CD1c-positive myeloid dendritic cell (primary cell): ENCODE data around the gene MED23.

ENCODE experiments used
- DNase-seq: peaks from one replicate; pipeline ENCODE4 v3.0.0-alpha.2; 2016; ENCODE audit errors: extremely low spot score

The MED23 gene

DNA sequence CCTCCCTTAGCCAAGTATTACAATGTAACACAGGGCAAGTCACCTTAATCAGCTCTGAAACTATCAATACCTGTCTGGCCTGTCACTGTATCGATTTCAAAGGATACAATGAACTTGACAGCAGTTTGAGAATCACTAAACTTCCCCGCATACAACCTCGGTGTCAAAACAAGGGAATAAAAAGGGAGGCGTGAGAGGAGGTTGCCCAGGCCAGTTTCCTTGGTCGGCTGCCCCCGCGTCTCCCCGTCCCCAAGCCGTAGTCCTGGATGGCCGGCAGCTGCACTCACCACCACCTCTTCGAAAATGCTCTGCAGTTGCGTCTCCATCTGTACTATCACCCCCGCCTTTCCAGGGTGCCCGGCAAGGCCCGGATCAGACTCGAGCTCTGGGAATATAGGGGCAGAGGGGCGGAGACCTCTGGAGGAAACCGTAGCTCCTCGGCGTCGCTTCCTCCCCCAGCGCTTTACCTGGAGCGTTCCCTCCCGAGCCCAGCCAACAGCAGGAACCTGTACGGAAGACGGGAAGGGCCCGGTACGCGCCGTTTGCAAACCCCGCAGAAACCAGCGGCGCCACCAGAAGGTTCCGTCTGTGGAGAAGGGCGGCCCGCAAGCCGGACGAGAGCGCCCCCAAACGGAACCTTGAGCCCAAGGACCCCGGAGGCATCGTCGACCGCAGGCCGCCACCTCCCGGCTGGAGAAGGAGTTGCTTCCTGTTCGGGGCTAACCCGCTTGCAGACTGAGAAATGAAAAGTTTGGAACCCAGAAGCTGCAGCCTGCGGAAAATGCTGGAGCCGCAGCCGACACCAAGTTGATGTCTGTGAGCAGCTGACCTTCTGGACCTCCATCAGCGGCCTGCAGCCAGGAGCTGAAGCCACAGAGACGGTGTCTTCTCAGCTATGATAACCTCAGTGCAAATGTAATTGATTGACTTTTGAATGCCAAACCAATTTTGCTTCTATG is at the start of gene MED23:
TSS of gene MED23 (minus strand) at position 519 of the 959 bp plus-strand sequence. CDS start at position 326, 193 bp downstream.
- DNase-seq: peak; percentile 97

DNA sequence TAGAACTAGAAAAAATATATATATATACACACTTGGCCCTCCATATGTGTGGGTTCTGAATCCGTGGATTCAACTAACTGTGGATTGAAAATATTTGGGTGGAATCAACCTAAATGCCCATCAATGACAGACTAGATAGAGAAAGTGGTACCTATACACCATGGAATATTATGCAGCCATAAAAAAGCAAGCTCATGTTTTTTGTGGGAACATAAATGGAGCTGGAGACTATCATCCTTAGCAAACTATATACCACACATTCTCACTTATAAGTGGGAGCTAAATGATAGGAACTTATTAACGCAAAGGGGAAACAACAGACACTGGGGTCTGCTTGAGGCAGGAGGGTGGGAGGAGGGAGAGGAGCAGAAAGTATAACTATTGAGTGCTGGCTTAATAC is 45.1 kb upstream of the MED23 start:
- no peak for DNase-seq

DNA sequence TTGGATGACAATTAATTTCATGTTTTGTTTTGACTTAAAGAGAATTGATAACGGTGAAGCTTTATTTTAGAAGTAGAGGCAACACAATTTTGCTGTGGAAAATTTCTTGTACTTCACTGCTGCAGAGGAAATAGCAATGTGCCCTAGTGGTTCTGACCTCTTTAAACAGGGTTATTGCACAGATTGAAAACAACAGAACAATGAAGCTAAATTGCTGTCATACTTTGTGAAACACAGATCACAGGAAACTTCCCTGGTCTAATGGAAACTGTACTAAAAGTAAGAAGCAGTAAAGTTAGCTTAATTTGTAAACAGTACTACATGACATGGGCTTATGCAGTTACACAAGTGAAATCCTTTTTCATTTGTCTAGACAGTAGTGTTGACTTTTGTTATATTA is 41.8 kb upstream of the MED23 start:
- no peak for DNase-seq

DNA sequence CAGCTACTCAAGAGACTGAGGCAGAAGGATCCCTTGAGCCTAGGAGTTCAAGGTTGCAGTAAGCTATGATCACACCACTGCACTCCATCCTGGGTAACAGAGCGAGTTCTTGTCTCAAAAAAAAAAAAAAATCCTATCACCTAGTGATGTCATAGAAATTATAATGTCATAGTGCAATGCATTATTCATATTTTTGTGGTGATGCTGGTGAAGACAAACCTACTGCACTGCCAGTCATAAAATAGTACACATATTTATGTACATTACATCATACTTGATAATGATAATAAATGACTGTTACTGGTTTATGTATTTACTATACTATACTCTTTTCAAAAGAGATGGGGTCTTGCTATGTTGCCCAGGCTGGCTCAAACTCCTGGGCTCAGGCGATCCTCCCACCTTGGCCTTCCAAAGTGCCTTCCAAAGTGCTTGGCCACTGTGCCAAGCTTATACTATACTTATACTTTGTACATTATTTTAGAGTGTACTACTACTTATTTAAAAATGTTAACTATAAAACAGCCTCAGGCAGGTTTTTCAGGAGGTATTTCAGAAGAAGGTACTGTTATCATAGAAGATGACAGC is 35.6 kb upstream of the MED23 start:
- no peak for DNase-seq

DNA sequence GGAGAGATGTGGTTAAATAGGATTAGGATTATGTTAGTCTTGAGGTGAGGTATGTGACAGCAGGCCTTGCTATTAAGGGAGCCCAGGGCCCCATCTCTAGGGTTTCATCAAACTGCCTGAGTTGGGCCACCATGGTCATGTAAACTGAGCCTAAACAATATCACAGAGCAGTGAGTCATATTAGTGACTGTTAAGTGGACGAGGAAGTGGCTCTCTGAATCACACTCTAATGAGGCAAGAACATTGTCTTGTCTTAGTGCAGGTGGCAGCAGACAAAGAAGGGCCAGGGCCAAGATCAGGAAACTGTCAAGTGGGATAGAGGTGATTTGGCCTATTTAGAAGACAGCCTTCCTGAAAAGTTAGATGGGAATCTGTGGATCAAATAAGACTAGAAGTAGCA is 32.2 kb upstream of the MED23 start:
- DNase-seq: no peak

- no peak for DNase-seq
Observed at GRCh38 chr6:131658287-131658686, 30.2 kb upstream of the MED23 start.

GRCh38 chr6:131657630-131658111 is 29.6 kb upstream of the MED23 start:
- DNase-seq: no peak

GRCh38 chr6:131657222-131657621 is 29.2 kb upstream of the MED23 start:
- no peak for DNase-seq

GRCh38 chr6:131656667-131657066 is 28.6 kb upstream of the MED23 start:
- DNase-seq: no peak

- no peak for DNase-seq
Observed at GRCh38 chr6:131655951-131656350, 27.9 kb upstream of the MED23 start.

DNA sequence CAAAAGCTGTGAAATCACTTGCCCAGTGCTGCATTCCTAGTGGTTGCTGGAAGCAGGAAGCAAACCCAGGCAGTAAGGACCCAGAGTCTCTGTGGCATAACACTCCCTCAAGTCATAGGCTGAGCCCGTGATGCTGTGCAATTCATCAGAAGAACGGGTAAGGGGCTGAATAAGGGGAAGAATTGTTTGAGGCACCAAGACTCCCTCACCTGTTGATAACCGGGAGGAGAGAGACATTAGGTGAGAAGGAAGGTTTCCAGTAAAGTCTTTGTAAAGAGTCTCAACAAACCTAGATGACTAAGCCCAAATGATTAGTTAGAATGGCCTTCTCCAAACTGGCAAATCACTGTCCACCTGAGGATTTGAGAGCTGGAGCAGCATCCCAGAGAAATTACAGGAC is 27.3 kb upstream of the MED23 start:
- DNase-seq: no peak

DNA sequence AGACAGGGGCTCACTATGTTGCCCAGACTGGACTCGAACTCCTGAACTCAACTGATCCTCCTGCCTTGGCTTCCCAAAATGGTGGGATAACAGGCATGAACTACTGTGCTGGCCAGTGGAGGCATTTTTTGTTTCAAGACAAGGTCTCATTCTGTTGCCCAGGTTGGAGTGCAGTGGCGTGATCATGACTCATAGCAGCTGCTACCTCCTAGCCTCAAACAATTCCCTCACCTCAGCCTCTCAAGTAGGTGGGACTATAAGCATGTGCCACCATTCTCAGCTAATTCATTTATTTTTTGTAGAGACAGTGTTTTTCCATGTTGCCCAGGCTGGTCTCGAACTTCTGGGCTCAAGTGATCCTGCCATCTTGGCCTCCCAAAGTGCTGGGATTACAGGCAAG is 26.3 kb upstream of the MED23 start:
- no peak for DNase-seq

GRCh38 chr6:131652472-131652871 is 24.4 kb upstream of the MED23 start:
- DNase-seq: no peak

DNA sequence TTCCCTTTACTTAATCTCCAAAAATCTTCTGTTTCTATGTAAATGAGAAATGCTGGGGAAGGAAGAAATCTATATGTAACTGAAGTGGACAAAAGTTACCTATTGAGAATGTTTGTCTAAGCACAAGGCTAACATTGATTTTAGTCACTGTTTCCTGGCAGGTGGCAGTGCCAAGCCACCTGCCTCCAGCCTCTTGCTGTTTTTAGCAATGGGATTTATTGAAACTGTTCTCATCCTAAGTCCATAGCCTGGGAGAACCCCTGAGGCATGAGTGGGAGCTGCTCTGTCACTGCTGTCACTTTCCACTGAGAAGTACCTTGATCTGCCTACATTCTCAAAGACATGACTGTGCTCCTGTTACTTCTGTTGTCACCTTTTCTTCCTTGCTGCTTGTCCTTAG is 23.7 kb upstream of the MED23 start:
- no peak for DNase-seq

GRCh38 chr6:131646249-131646670 is 18.2 kb upstream of the MED23 start:
- DNase-seq: no peak

DNA sequence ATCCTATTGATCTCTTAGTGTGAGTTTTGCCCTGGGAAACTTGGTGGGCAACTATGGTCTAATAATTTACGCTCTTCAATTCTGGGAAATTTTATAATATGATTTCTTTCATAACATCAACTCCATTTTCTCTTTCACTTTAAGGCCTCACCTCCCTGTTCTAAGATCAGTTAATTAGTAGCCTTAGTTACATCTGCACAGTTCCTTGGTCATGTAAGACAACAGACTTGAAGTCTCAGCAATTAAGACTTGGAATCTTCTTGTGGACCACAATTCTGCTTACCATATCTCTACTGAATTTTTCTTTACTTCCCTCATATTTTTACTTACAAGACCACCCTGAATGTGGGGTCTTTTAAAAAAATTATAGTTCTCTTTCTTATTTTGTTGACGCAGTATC is 17.8 kb upstream of the MED23 start:
- no peak for DNase-seq

DNA sequence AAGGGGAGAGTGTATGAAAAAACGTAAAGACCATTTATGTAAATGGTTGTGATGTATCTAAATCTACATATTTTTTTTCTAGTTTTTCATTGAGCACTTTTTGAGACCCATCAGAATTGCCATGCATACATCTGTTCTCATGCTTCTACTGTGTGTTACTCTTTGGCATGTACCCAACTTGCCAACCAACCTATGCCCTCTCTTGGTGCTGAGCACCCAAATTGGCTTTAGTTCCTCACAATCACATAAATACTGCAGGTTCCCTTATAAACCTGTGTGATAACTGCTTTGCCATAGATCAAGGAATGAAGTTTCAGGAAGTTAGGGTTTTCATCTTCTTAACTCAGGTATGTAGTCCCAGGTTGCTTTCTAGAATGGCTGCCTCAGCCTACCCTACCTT is 16.9 kb upstream of the MED23 start:
- DNase-seq: no peak

DNA sequence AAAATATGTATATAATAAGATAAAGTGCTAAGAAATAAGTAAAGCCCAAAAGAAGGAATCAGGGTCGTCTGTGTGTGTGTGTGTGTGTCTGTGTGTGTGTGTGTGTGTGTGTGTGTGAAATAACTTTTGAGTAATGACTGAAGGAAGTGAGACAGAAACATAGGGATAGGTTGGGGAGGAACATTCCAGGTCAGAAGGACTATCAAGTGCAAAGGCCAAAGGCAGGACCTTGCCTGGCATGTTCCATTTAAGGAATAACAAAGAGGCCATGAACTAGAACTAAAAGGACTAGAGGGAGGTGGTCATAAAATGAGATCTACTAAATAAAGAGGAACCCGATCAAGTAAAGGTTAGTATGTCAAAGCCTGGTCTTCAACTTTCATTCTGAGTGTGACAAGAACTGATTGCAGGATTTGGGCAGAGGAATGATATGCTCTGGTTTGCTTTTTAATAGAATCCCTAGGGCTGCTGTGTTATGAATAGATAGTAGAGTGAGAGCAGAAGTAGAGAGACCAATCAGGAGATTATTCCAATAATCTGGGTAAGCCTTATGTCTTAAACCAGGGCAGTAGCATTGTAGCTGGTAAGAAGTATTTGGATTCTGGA is 15.9 kb upstream of the MED23 start:
- DNase-seq: no peak

- no peak for DNase-seq
Observed at GRCh38 chr6:131642987-131643611, 15.1 kb upstream of the MED23 start.

DNA sequence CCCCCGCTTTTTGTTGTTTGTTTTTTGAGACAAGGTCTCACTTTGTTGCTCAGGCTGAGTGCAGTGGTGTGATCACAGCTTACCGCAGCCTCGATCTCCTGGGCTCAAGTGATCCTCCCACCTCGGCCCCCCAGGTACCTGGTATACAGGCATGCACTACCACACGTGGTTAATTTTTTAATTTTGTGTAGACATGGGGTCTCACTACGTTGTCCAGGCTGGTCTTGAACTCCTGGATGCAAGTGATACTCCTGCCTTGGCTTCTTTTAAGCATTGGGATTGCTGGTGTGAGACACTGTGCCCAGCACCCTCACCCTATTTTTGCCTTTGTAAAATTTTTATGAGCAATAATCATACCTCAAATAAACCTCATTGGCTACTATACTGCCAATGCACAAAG is 14.5 kb upstream of the MED23 start:
- DNase-seq: no peak

DNA sequence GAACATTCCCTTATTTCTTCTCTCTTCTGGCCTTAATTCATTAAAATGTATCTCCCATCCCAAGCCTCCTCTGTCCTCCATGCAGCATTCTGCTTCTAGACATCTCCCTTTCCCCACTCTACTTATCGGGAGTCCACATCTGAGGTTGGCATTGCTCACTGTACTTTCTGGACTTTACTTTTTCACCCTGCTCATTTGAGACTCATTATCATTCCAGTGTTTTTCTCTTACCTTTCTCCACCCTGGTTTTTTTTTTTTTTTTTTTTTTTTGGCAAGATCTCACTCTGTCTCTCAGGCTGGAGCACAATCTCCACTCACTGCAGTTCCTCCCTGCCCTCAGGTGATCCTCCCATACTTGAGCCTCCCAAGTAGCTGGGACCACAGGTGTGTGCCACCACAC is 13.5 kb upstream of the MED23 start:
- no peak for DNase-seq

DNA sequence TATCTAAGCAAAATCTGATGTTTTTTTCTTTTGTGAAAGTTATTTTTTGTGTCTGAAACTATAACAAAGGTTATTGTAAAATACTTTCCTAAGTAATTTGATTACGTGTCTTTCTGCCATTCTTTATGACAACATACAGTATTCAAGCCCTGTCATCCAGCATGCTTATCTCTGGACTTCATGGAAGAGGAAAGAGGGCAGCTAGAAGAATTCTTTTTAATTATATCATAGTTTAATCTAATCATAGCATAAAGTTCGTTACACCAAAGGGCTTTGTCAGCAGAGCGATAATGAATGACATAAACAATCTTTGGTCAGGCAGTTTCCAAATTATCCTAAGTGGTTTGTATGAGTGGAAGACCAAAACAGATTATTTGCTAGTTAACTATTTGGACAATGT is 12.5 kb upstream of the MED23 start:
- no peak for DNase-seq
